ENCODE measurements around the gene MCOLN1. TPM values are rescaled to one million over a fixed set of nuclear protein-coding genes. Genes with fewer than 3 reads are reported as not detected.

The MCOLN1 gene
- total RNA-seq, result 1.3 and 3.0 TPM in 2 replicates

DNA sequence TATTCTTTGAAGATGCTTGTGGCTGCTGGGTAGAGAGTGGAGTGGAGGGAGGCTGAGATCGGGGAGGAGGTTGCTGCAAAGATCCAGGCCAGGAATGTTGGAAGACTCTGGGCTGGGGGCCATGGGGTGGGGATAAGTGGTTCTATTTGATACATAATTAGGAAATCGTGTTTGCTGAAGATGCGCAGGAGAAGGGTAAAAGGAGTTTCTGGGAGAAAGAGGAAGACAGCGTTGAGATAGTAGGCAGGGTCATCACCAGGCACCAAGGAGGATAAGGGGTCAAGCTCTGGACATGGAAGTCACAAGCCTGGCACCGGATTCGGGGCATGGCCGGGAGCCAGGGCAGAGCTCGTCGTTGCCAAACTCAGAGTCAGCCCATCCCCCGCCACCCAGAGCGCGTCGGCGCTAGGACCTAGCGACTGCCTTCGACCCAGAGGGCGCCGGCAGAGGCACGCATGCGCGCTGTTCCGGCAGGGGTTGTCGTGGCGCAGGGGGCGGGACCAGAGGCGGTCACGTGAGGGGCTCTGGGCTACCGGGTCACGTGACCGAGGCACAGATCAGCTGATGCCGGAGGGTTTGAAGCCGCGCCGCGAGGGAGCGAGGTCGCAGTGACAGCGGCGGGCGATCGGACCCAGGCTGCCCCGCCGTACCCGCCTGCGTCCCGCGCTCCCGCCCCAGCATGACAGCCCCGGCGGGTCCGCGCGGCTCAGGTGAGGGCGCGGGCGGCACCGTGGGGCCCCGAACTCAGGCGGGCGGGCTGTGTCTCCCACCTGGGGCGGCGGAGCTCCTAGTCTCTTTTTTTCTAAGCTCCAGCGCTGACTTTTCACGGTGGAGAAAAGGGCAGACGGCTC, at the start of gene MCOLN1:
MCOLN1 (plus strand) TSS at position 553 of the 851 bp plus-strand sequence; CDS start at position 680, 127 bp downstream.

GRCh38 chr19:7488736-7489353, 33.6 kb upstream of the MCOLN1 start, which contains the start of gene PEX11G:
PEX11G (minus strand) TSS chr19:7489035; CDS start chr19:7489010, 25 bp downstream.

GRCh38 chr19:7515645-7516151, 6.7 kb upstream of the MCOLN1 start, which contains the start of gene ZNF358:
ZNF358 (plus strand) TSS chr19:7516103; CDS start chr19:7519243, 3,140 bp downstream.

GRCh38 chr19:7535047-7535997, 12.9 kb downstream of the MCOLN1 start, which contains the start of gene PNPLA6:
PNPLA6 (plus strand) TSS chr19:7535717; CDS start chr19:7535789, 72 bp downstream.

Other genes starting within 250 kb of the MCOLN1 start
- gene INSR, start 228.2 kb upstream of the MCOLN1 start, total RNA-seq, result 21.6 and 50.0 TPM in 2 replicates
- 29.6 and 31.0 TPM in 2 replicates for gene ARHGEF18, start 173.7 kb upstream of the MCOLN1 start, total RNA-seq
- gene PEX11G, start 33.6 kb upstream of the MCOLN1 start, total RNA-seq, result 0.91 and 3.2 TPM in 2 replicates
- 10.0 and 12.7 TPM in 2 replicates for gene ZNF358, start 6.5 kb upstream of the MCOLN1 start, total RNA-seq
- gene PNPLA6, start 13.1 kb downstream of the MCOLN1 start, total RNA-seq, result 68.2 and 79.0 TPM in 2 replicates
- under 0.01 TPM in 1 of 2 replicates, not detected in the other for gene CAMSAP3, start 73.2 kb downstream of the MCOLN1 start, total RNA-seq
- gene XAB2, start 106.9 kb downstream of the MCOLN1 start, total RNA-seq, result 22.4 and 23.7 TPM in 2 replicates
- gene PET100, start 107.2 kb downstream of the MCOLN1 start, total RNA-seq, result 7.3 and 41.3 TPM in 2 replicates
- gene PCP2, start 111.1 kb downstream of the MCOLN1 start, total RNA-seq, result not detected in 2 replicates
- 18.8 and 31.5 TPM in 2 replicates for gene STXBP2, start 114.5 kb downstream of the MCOLN1 start, total RNA-seq
- not detected in 2 replicates for gene RETN, start 146.4 kb downstream of the MCOLN1 start, total RNA-seq
- not detected in 2 replicates for gene MCEMP1, start 154.5 kb downstream of the MCOLN1 start, total RNA-seq
- gene TRAPPC5, start 158.2 kb downstream of the MCOLN1 start, total RNA-seq, result 77.8 and 89.3 TPM in 2 replicates
- gene FCER2, start 179.5 kb downstream of the MCOLN1 start, total RNA-seq, result not detected in 2 replicates
- gene CLEC4G, start 209.5 kb downstream of the MCOLN1 start, total RNA-seq, result not detected in 2 replicates
- not detected in 2 replicates for gene CD209, start 224.9 kb downstream of the MCOLN1 start, total RNA-seq
- gene CLEC4M, start 240.6 kb downstream of the MCOLN1 start, total RNA-seq, result 0.97 TPM in 1 of 2 replicates, not detected in the other